HEK293 (cell line): ENCODE data around the gene SYNCRIP.
A peak's percentile ranks its signal among the peaks of the same experiment; 100 is the strongest.

ENCODE experiments used
- CTCF ChIA-PET: fragments of 350-600 bp; formaldehyde crosslinking; extraction: SDS; loops from one replicate; lab custom pipeline; 2021; ENCODE audit warnings: antibody characterized with exemption; lab: Yijun Ruan, JAX
- POLR2A ChIA-PET: fragments of 300-600 bp; formaldehyde crosslinking; extraction: SDS; loops from one replicate; lab custom pipeline; 2020; ENCODE audit warnings: antibody characterized with exemption, inconsistent platforms; lab: Yijun Ruan, JAX
- H3K27ac ChIP-seq: fragments of 200-500 bp; sonication (Bioruptor generic); 2 replicates; pipeline ENCODE4 v1.5.1; 2014; ENCODE audit warnings: low read depth, low read length, control low read depth, inconsistent platforms; ENCODE audit errors: extremely low read depth
- H3K36me3 ChIP-seq, 2 experiments: fragments of 200-500 bp in 1 of 2; sonication (Bioruptor generic) in 1 of 2; 1 replicate in 1 of 2; 2 replicates in 1 of 2; pipeline ENCODE4 v1.5.1; 2014 to 2017; ENCODE audit warnings: inconsistent platforms in 2 of 2, low read length in 2 of 2; ENCODE audit not compliant: control insufficient read depth in 2 of 2, insufficient read depth in 1 of 2
- H3K4me1 ChIP-seq: fragments of 200-500 bp; sonication (Bioruptor generic); 2 replicates; pipeline ENCODE4 v1.5.1; 2014; ENCODE audit warnings: mild to moderate bottlenecking, low read length, inconsistent platforms; ENCODE audit not compliant: control insufficient read depth, insufficient read depth
- H3K4me3 ChIP-seq: 2 replicates; pipeline ENCODE4 v1.5.1; 2011; ENCODE audit warnings: low read depth, mild to moderate bottlenecking, control low read depth, low read length, moderate library complexity
- H3K9me3 ChIP-seq: fragments of 200-500 bp; sonication (Bioruptor generic); 2 replicates; pipeline ENCODE4 v1.5.1; 2014; ENCODE audit warnings: low read depth, low read length, inconsistent platforms; ENCODE audit not compliant: control insufficient read depth, insufficient read depth
- BCL11B ChIP-seq: fragments of 450-650 bp; formaldehyde crosslinking; IDR thresholded peaks from 2 replicates; pipeline ENCODE4 v1.5.1; 2016; ENCODE audit warnings: low read depth, missing biosample characterization, missing genetic modification characterization
- GLI4 ChIP-seq: fragments of 450-650 bp; formaldehyde crosslinking; IDR thresholded peaks from 2 replicates; pipeline ENCODE4 v1.5.1; 2016; ENCODE audit warnings: missing biosample characterization, missing genetic modification characterization
- SALL2 ChIP-seq: fragments of 450-650 bp; formaldehyde crosslinking; IDR thresholded peaks from 2 replicates; pipeline ENCODE4 v1.5.0; 2017; ENCODE audit warnings: missing biosample characterization, mild to moderate bottlenecking, missing genetic modification characterization, borderline replicate concordance
- SCRT2 ChIP-seq: fragments of 450-650 bp; formaldehyde crosslinking; IDR thresholded peaks from 2 replicates; pipeline ENCODE4 v1.5.1; 2016; ENCODE audit warnings: missing biosample characterization, missing genetic modification characterization
- WT1 ChIP-seq: fragments of 450-650 bp; formaldehyde crosslinking; IDR thresholded peaks from 2 replicates; pipeline ENCODE4 v1.5.1; 2016; ENCODE audit warnings: missing biosample characterization, missing genetic modification characterization
- ZBTB11 ChIP-seq: fragments of 450-650 bp; formaldehyde crosslinking; conservative IDR thresholded peaks from 2 replicates; pipeline ENCODE4 v1.5.1; 2016; ENCODE audit warnings: low read depth, missing biosample characterization, missing genetic modification characterization
- ZBTB21 ChIP-seq: fragments of 450-650 bp; formaldehyde crosslinking; IDR thresholded peaks from 2 replicates; pipeline ENCODE4 v1.5.1; 2017; ENCODE audit warnings: missing biosample characterization, missing genetic modification characterization
- ZBTB7A ChIP-seq: fragments of 450-650 bp; formaldehyde crosslinking; IDR thresholded peaks from 2 replicates; pipeline ENCODE4 v1.5.1; 2016; ENCODE audit warnings: low read depth, missing biosample characterization, missing genetic modification characterization
- ZNF114 ChIP-seq: fragments of 450-650 bp; formaldehyde crosslinking; IDR thresholded peaks from 2 replicates; pipeline ENCODE4 v1.5.0; 2017; ENCODE audit warnings: missing biosample characterization, missing genetic modification characterization
- ZNF148 ChIP-seq: fragments of 450-650 bp; formaldehyde crosslinking; IDR thresholded peaks from 2 replicates; pipeline ENCODE4 v1.5.0; 2017; ENCODE audit warnings: missing biosample characterization, missing genetic modification characterization, borderline replicate concordance
- ZNF274 ChIP-seq, 2 experiments: fragments of 200-500 bp in 1 of 2; fragments of 450-650 bp in 1 of 2; sonication (Bioruptor generic) in 1 of 2; formaldehyde crosslinking in 1 of 2; IDR thresholded peaks; 2 replicates each; pipeline versions ENCODE4 v1.5.1 to v1.6.1; 2014 to 2016; ENCODE audit warnings: borderline replicate concordance in 1 of 2, inconsistent platforms in 1 of 2, low read length in 1 of 2, missing biosample characterization in 1 of 2, missing genetic modification characterization in 1 of 2
- ZNF394 ChIP-seq: fragments of 450-650 bp; formaldehyde crosslinking; IDR thresholded peaks from 2 replicates; pipeline ENCODE4 v1.5.1; 2016; ENCODE audit warnings: missing biosample characterization, missing genetic modification characterization, mild to moderate bottlenecking, moderate library complexity, borderline replicate concordance
- ZNF416 ChIP-seq: fragments of 450-650 bp; formaldehyde crosslinking; IDR thresholded peaks from 2 replicates; pipeline ENCODE4 v1.5.1; 2016; ENCODE audit warnings: missing biosample characterization, missing genetic modification characterization
- ZNF529 ChIP-seq: fragments of 450-650 bp; formaldehyde crosslinking; IDR thresholded peaks from 2 replicates; pipeline ENCODE4 v1.5.1; 2017; ENCODE audit warnings: missing genetic modification characterization, missing biosample characterization; ENCODE audit not compliant: insufficient replicate concordance
- ZNF571 ChIP-seq: fragments of 450-650 bp; formaldehyde crosslinking; IDR thresholded peaks from 2 replicates; pipeline ENCODE4 v1.5.0; 2017; ENCODE audit warnings: missing biosample characterization, missing genetic modification characterization
- ZNF596 ChIP-seq: fragments of 450-650 bp; IDR thresholded peaks from 2 replicates; pipeline ENCODE4 v1.5.0; 2018; ENCODE audit warnings: missing biosample characterization, mild to moderate bottlenecking, missing genetic modification characterization, moderate library complexity
- ZNF660 ChIP-seq: fragments of 450-650 bp; IDR thresholded peaks from 2 replicates; pipeline ENCODE4 v1.5.1; 2018; ENCODE audit warnings: missing biosample characterization, mild to moderate bottlenecking, missing genetic modification characterization
- ZNF701 ChIP-seq: fragments of 450-650 bp; formaldehyde crosslinking; IDR thresholded peaks from 2 replicates; pipeline ENCODE4 v1.5.1; 2016; ENCODE audit warnings: missing biosample characterization, missing genetic modification characterization
- ZNF707 ChIP-seq: fragments of 450-650 bp; formaldehyde crosslinking; IDR thresholded peaks from 2 replicates; pipeline ENCODE4 v1.5.1; 2016; ENCODE audit warnings: missing biosample characterization, missing genetic modification characterization
- ZNF830 ChIP-seq: fragments of 450-650 bp; IDR thresholded peaks from 2 replicates; pipeline ENCODE4 v1.5.0; 2018; ENCODE audit warnings: missing biosample characterization, missing genetic modification characterization, low read depth, mild to moderate bottlenecking, moderate library complexity
- ZNF843 ChIP-seq: fragments of 450-650 bp; formaldehyde crosslinking; IDR thresholded peaks from 2 replicates; pipeline ENCODE4 v1.5.1; 2016; ENCODE audit warnings: missing biosample characterization, missing genetic modification characterization

SYNCRIP gene

GRCh38 chr6:85642774-85643536 is at the start of gene SYNCRIP (continued):
- TF ChIP-seq ZBTB21 (tag by site-specific recombination) (peak; percentile 83), BCL11B (peak; percentile 82; the same call in 1 of the 2 replicates), GLI4 (peak; percentile 99), ZNF660 (tag by site-specific recombination) (peak; percentile 59)

GRCh38 chr6:85691478-85691877 is 48.8 kb upstream of the SYNCRIP start:
- peak; percentile 24; the same call in 1 of the 2 replicates for TF ChIP-seq SCRT2 (tag by site-specific recombination)
- TF ChIP-seq ZNF830 (tag by site-specific recombination), result no peak
- Histone ChIP-seq H3K27ac (no peak overlapping the region), H3K4me3 (no peak overlapping the region), H3K36me3 (no peaks in the 10 kb centered on the region), H3K9me3 (no peaks in the 10 kb centered on the region), H3K4me1 (no peaks in the 10 kb centered on the region)
- CTCF ChIA-PET, result no interaction called here
- POLR2A ChIA-PET, result interaction anchor here (1.6 kb wide), 1 partner anchor 13 kb away, joined by 4 read pairs; no protein-coding TSS in a partner anchor

- TF ChIP-seq WT1 (tag by site-specific recombination), result no peak
- no peak for TF ChIP-seq SALL2 (tag by site-specific recombination)
- no peak for TF ChIP-seq ZNF529
- TF ChIP-seq ZNF416 (tag by site-specific recombination), result no peak
- no peak for TF ChIP-seq ZNF571 (tag by site-specific recombination)
- no peak for TF ChIP-seq ZNF843
- TF ChIP-seq ZNF596 (tag by site-specific recombination), result no peak
- TF ChIP-seq ZBTB21 (tag by site-specific recombination), result no peak
- TF ChIP-seq, all 188 proteins: peak for 0
- Histone ChIP-seq H3K4me3 (no peak overlapping the region), H3K9me3 (no peaks in the 10 kb centered on the region), H3K36me3 (no peaks in the 10 kb centered on the region), H3K27ac (no peak overlapping the region), H3K4me1 (no peaks in the 10 kb centered on the region)
- ChIA-PET POLR2A (interaction anchor here (0.7 kb wide), 1 partner anchor 47 kb away, joined by 7 read pairs; the partner anchor contains the start of gene SYNCRIP), CTCF (no interaction called here)
Observed at GRCh38 chr6:85690071-85690470, 47.4 kb upstream of the SYNCRIP start.

- CTCF ChIA-PET, result interaction anchor here (0.7 kb wide), 1 partner anchor 303 kb away, joined by 3 read pairs; no protein-coding TSS in a partner anchor
- no peaks in the 10 kb centered on the region for H3K36me3 ChIP-seq
- H3K4me1 ChIP-seq, result no peaks in the 10 kb centered on the region
- POLR2A ChIA-PET, result no interaction called here
- TF ChIP-seq ZNF114 (tag by site-specific recombination), result no peak
- H3K4me3 ChIP-seq, result no peak overlapping the region
- H3K27ac ChIP-seq, result no peak overlapping the region
- no peaks in the 10 kb centered on the region for H3K9me3 ChIP-seq
Observed at GRCh38 chr6:85685713-85686112, 43.0 kb upstream of the SYNCRIP start.

GRCh38 chr6:85684809-85685171 is 42.1 kb upstream of the SYNCRIP start:
- CTCF ChIA-PET, result no interaction called here
- Histone ChIP-seq H3K9me3 (no peaks in the 10 kb centered on the region), H3K36me3 (no peaks in the 10 kb centered on the region), H3K27ac (no peak overlapping the region), H3K4me1 (no peaks in the 10 kb centered on the region), H3K4me3 (no peak overlapping the region)
- POLR2A ChIA-PET, result no interaction called here
- TF ChIP-seq ZNF274 (IDR thresholded peaks at IDR 0.05; ENCODE audit: low read length) (no peak), ZNF274 (tag by site-specific recombination; IDR thresholded peaks at IDR 0.05; ENCODE audit: borderline replicate concordance) (no peak), ZNF148 (tag by site-specific recombination) (no peak), ZBTB11 (tag by site-specific recombination) (no peak), ZNF707 (tag by site-specific recombination) (no peak), ZNF394 (no peak), ZBTB7A (no peak), ZNF701 (tag by site-specific recombination) (no peak)
